Muscle layer of duodenum (tissue), 2 donors: Measurements from ENCODE around the gene FKBP1B.

Source experiments
- H3K27ac ChIP-seq: one replicate; pipeline ENCODE4 v1.7.0; 2013; ENCODE audit warnings: mild to moderate bottlenecking, low read length
- H3K27me3 ChIP-seq: one replicate; pipeline ENCODE4 v1.7.0; 2013; ENCODE audit warnings: low read depth, mild to moderate bottlenecking, control low read depth, low read length
- H3K36me3 ChIP-seq, 2 donors: one replicate each; pipeline ENCODE4 v1.7.0; 2013; ENCODE audit warnings: low read length in 2 of 2, control low read depth in 1 of 2, mild to moderate bottlenecking in 1 of 2; ENCODE audit not compliant: insufficient read depth in 2 of 2, control insufficient read depth in 1 of 2
- H3K4me1 ChIP-seq, 2 donors: one replicate each; pipeline ENCODE4 v1.7.0; 2013; ENCODE audit warnings: low read length in 2 of 2, mild to moderate bottlenecking in 2 of 2, control low read depth in 1 of 2, moderate library complexity in 1 of 2; ENCODE audit not compliant: insufficient read depth in 2 of 2, control insufficient read depth in 1 of 2
- H3K4me3 ChIP-seq, 2 donors: one replicate each; pipeline ENCODE4 v1.7.0; 2013; ENCODE audit warnings: low read length in 2 of 2, low read depth in 1 of 2, mild to moderate bottlenecking in 1 of 2
- H3K9me3 ChIP-seq, 2 donors: one replicate each; pipeline ENCODE4 v1.7.0; 2013; ENCODE audit warnings: low read length in 2 of 2, control low read depth in 1 of 2, mild to moderate bottlenecking in 1 of 2; ENCODE audit not compliant: control insufficient read depth in 1 of 2
- donor health status: healthy.

FKBP1B gene

GRCh38 chr2:24075259-24075658 lies 25.7 kb downstream of the FKBP1B start:
- Histone ChIP-seq H3K9me3 (no peaks in the 10 kb centered on the region), H3K4me1 (peaks cover 0 to 17% of the 10 kb centered on the region in 2 donors), H3K4me3 (peak overlapping the region; percentile 94 to 96), H3K36me3 (peaks cover 15 to 19% of the 10 kb centered on the region in 2 donors), H3K27me3 (no peaks in the 10 kb centered on the region), H3K27ac (peak overlapping the region; percentile 88)

- H3K27me3 ChIP-seq, result no peaks in the 10 kb centered on the region
- H3K27ac ChIP-seq, result peak within 1 kb of the TSS; percentile 90
- no peaks in the 10 kb centered on the region for H3K9me3 ChIP-seq
- peaks cover 20 to 27% of the 10 kb centered on the region in 2 donors for H3K36me3 ChIP-seq
- peak within 1 kb of the TSS; percentile 94 to 96 for H3K4me3 ChIP-seq
- H3K4me1 ChIP-seq, result peaks cover 0 to 17% of the 10 kb centered on the region in 2 donors
These were observed 26.6 kb downstream of the FKBP1B start, which contains the start of gene SF3B6 for GRCh38 chr2:24075915-24076848. Gene SF3B6 (minus strand): TSS chr2:24076326. CDS start chr2:24076229, 97 bp downstream.

GRCh38 chr2:24076849-24077534 lies 27.5 kb downstream of the FKBP1B start:
- H3K27ac ChIP-seq, result peak overlapping the region; percentile 90
- peaks cover 23 to 32% of the 10 kb centered on the region in 2 donors for H3K36me3 ChIP-seq
- peaks cover 0 to 17% of the 10 kb centered on the region in 2 donors for H3K4me1 ChIP-seq
- no peaks in the 10 kb centered on the region for H3K27me3 ChIP-seq
- H3K9me3 ChIP-seq, result no peaks in the 10 kb centered on the region
- peak overlapping the region; percentile 94 to 96 for H3K4me3 ChIP-seq

- peak overlapping the region; percentile 94 to 96 for H3K4me3 ChIP-seq
- no peaks in the 10 kb centered on the region for H3K9me3 ChIP-seq
- H3K27me3 ChIP-seq, result no peaks in the 10 kb centered on the region
- H3K4me1 ChIP-seq, result peaks cover 0 to 17% of the 10 kb centered on the region in 2 donors
- H3K27ac ChIP-seq, result peak overlapping the region; percentile 90
- peaks cover 22 to 29% of the 10 kb centered on the region in 2 donors for H3K36me3 ChIP-seq
These were observed 28.0 kb downstream of the FKBP1B start for GRCh38 chr2:24077535-24077877.

GRCh38 chr2:24077879-24078278 lies 28.3 kb downstream of the FKBP1B start:
- Histone ChIP-seq H3K9me3 (no peaks in the 10 kb centered on the region), H3K36me3 (peaks cover 19 to 25% of the 10 kb centered on the region in 2 donors), H3K27me3 (no peaks in the 10 kb centered on the region), H3K27ac (peak overlapping the region; percentile 90), H3K4me3 (peak overlapping the region; percentile 94 to 96), H3K4me1 (peaks cover 0 to 19% of the 10 kb centered on the region in 2 donors)

GRCh38 chr2:24080701-24081100 lies 31.2 kb downstream of the FKBP1B start:
- Histone ChIP-seq H3K4me1 (peaks cover 7 to 29% of the 10 kb centered on the region in 2 donors), H3K27ac (no peak overlapping the region), H3K4me3 (no peak overlapping the region), H3K36me3 (peaks cover 14 to 26% of the 10 kb centered on the region in 2 donors), H3K27me3 (no peaks in the 10 kb centered on the region), H3K9me3 (no peaks in the 10 kb centered on the region)

GRCh38 chr2:24082787-24083566 lies 33.4 kb downstream of the FKBP1B start:
- H3K4me1 ChIP-seq, result peaks cover 7 to 22% of the 10 kb centered on the region in 2 donors
- H3K4me3 ChIP-seq, result peak overlapping the region; percentile 56 to 72
- peak overlapping the region; percentile 85 for H3K27ac ChIP-seq
- no peaks in the 10 kb centered on the region for H3K27me3 ChIP-seq
- H3K36me3 ChIP-seq, result peaks cover 19 to 26% of the 10 kb centered on the region in 2 donors
- H3K9me3 ChIP-seq, result no peaks in the 10 kb centered on the region

GRCh38 chr2:24083567-24084385 lies 34.2 kb downstream of the FKBP1B start:
- Histone ChIP-seq H3K27ac (peak overlapping the region; percentile 85), H3K27me3 (no peaks in the 10 kb centered on the region), H3K9me3 (no peaks in the 10 kb centered on the region), H3K36me3 (peaks cover 19 to 26% of the 10 kb centered on the region in 2 donors), H3K4me1 (peaks cover 7 to 20% of the 10 kb centered on the region in 2 donors), H3K4me3 (peak overlapping the region; percentile 56 to 72)

GRCh38 chr2:24084386-24085199 lies 35.1 kb downstream of the FKBP1B start, which contains the start of gene TP53I3:
Gene TP53I3 (minus strand): TSS chr2:24084834. CDS start chr2:24084326, 508 bp downstream.
- no peaks in the 10 kb centered on the region for H3K27me3 ChIP-seq
- H3K9me3 ChIP-seq, result no peaks in the 10 kb centered on the region
- H3K36me3 ChIP-seq, result peaks cover 15 to 24% of the 10 kb centered on the region in 2 donors
- peak within 1 kb of the TSS; percentile 90 for H3K27ac ChIP-seq
- peaks cover 7 to 20% of the 10 kb centered on the region in 2 donors for H3K4me1 ChIP-seq
- H3K4me3 ChIP-seq, result peak within 1 kb of the TSS; percentile 72 to 83

- H3K36me3 ChIP-seq, result peaks cover 13 to 20% of the 10 kb centered on the region in 2 donors
These were observed 35.6 kb downstream of the FKBP1B start for GRCh38 chr2:24085200-24085489.

More at GRCh38 chr2:24085200-24085489, 35.6 kb downstream of the FKBP1B start:
- Histone ChIP-seq H3K27me3 (no peaks in the 10 kb centered on the region), H3K4me3 (peak overlapping the region; percentile 72 to 83), H3K9me3 (no peaks in the 10 kb centered on the region), H3K4me1 (peaks cover 7 to 20% of the 10 kb centered on the region in 2 donors), H3K27ac (peak overlapping the region; percentile 90)
